ENCODE data around the gene VCAM1.

GRCh38 chr1:100704473-100704872 lies 15.1 kb upstream of the VCAM1 start:
- TF ChIP-seq, protein P1, sequence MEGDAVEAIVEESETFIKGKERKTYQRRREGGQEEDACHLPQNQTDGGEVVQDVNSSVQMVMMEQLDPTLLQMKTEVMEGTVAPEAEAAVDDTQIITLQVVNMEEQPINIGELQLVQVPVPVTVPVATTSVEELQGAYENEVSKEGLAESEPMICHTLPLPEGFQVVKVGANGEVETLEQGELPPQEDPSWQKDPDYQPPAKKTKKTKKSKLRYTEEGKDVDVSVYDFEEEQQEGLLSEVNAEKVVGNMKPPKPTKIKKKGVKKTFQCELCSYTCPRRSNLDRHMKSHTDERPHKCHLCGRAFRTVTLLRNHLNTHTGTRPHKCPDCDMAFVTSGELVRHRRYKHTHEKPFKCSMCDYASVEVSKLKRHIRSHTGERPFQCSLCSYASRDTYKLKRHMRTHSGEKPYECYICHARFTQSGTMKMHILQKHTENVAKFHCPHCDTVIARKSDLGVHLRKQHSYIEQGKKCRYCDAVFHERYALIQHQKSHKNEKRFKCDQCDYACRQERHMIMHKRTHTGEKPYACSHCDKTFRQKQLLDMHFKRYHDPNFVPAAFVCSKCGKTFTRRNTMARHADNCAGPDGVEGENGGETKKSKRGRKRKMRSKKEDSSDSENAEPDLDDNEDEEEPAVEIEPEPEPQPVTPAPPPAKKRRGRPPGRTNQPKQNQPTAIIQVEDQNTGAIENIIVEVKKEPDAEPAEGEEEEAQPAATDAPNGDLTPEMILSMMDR (conservative IDR thresholded peaks at IDR 0.05; ENCODE audit: low read length), result no peak
- TF ChIP-seq EZH2phosphoT487 (IDR thresholded peaks at IDR 0.05; ENCODE audit: borderline replicate concordance, low read depth, low read length), result no peak

Data from OCI-LY7 (cell line).